GM12872 (cell line): Measurements from ENCODE around the gene SLC22A12.

ENCODE experiments used
- CTCF ChIP-seq: IDR thresholded peaks from 3 replicates; pipeline ENCODE4 v1.5.1; 2011; ENCODE audit warnings: low read depth, mild to moderate bottlenecking, low read length, moderate library complexity; ENCODE audit not compliant: insufficient read depth

SLC22A12 gene

GRCh38 chr11:64610596-64610995 is 19.6 kb downstream of the SLC22A12 start:
- no peak for TF ChIP-seq CTCF

- no peak for TF ChIP-seq CTCF
Measured at GRCh38 chr11:64611176-64611575, 20.2 kb downstream of the SLC22A12 start.

- TF ChIP-seq CTCF, result no peak
Measured at GRCh38 chr11:64611869-64612646, 21.0 kb downstream of the SLC22A12 start.

DNA sequence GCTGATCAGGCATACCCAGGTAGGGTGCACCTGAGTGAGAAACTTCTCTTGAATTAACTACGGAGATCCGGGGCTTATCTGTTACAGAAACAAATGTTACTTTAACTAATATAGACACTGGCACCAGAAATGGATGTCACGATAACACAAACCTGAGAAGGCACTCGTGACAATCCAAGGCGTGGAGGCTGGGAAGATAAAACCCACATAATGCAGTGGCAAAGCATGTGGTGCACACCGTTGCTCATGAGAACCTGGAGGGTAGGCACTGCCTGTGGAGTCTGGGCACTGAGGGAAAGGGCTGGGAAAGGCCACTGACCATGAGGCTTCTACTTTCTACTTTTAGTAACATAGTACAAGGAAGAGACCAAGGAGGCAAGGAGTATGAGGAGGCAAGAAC is 22.6 kb downstream of the SLC22A12 start:
- TF ChIP-seq CTCF, result no peak

GRCh38 chr11:64614917-64615316 is 23.9 kb downstream of the SLC22A12 start:
- TF ChIP-seq CTCF, result no peak

GRCh38 chr11:64616817-64617216 is 25.8 kb downstream of the SLC22A12 start:
- no peak for TF ChIP-seq CTCF

GRCh38 chr11:64619196-64619595 is 28.2 kb downstream of the SLC22A12 start:
- TF ChIP-seq CTCF, result no peak
